ENCODE data around the gene IL11RA. TPM values are rescaled to one million over a fixed set of nuclear protein-coding genes. Genes with fewer than 3 reads are reported as not detected.

The IL11RA gene
- total and polyA plus RNA-seq, 2 of the 8 experiments (the other 6 are each of a cell fraction or from before 2014, with no cell fraction given), result 5.5 to 9.1 TPM

GRCh38 chr9:34688329-34689115 lies 36.5 kb downstream of the IL11RA start:
- H3K18ac ChIP-seq (ENCODE audit: extremely low read depth, low read length), result no peak overlapping the region
- 0 out of 2 replicates have a peak overlapping the region, but pooled peaks have one; percentile 63 for H2BK15ac ChIP-seq (ENCODE audit: low read length)
- no peaks in the 10 kb centered on the region for H3K79me1 ChIP-seq (ENCODE audit: low read depth, low read length)
- H2AK5ac ChIP-seq (ENCODE audit: low read depth, low read length), result no peak overlapping the region
- no peak overlapping the region for H3K56ac ChIP-seq (replicated peaks; ENCODE audit: insufficient read length, low read depth, low read length)
- no peaks in the 10 kb centered on the region for H3K9me3 ChIP-seq (ENCODE audit: insufficient read depth in 2 of 2, low read depth in 1 of 2, low read length in 1 of 2)
- DNase-seq (ENCODE audit: low read depth in 1 of 2, low spot score in 2 of 2) (no peak), FAIRE-seq (no peak)
- no peak overlapping the region for H2AFZ ChIP-seq (ENCODE audit: low read length)
- H3K36me3 ChIP-seq (ENCODE audit: control insufficient read depth in 2 of 4, insufficient read depth in 4 of 4, low read length in 3 of 4), result no peaks in the 10 kb centered on the region
- no peak overlapping the region for H4K8ac ChIP-seq (ENCODE audit: extremely low read depth, insufficient read depth, low read length)
- H4K5ac ChIP-seq (ENCODE audit: insufficient read length, low read depth, low read length), result no peak overlapping the region
- no peaks in the 10 kb centered on the region for H3K79me2 ChIP-seq (ENCODE audit: control insufficient read depth in 1 of 2, insufficient read depth in 2 of 2, low read length in 2 of 2)
- H3K14ac ChIP-seq (ENCODE audit: insufficient read length), result no peak overlapping the region
- ChIA-PET CTCF (ENCODE audit: partially characterized antibody) (interaction anchor here (1.7 to 12.6 kb wide), 3 partner anchors 13 kb away, joined by 8 to 147 read pairs (median 39); no protein-coding TSS in a partner anchor), POLR2A (ENCODE audit: partially characterized antibody) (no interaction called here)
- no peaks in the 10 kb centered on the region for H3K27me3 ChIP-seq (replicated peaks in 1 of 4; ENCODE audit: control insufficient read depth in 3 of 4, extremely low read depth in 1 of 4, insufficient read depth in 3 of 4, low read length in 3 of 4)
- 0 out of 2 replicates have a peak overlapping the region, but pooled peaks have one; percentile 19 for H2BK12ac ChIP-seq (ENCODE audit: low read depth, low read length)
- H2BK5ac ChIP-seq (ENCODE audit: low read depth, low read length), result no peak overlapping the region
- no peak overlapping the region for H3K4ac ChIP-seq (replicated peaks; ENCODE audit: insufficient read length, low read depth, low read length)
- H3K9ac ChIP-seq (replicated peaks in 1 of 4; ENCODE audit: extremely low read depth in 1 of 4, low read depth in 3 of 4, low read length in 3 of 4), result no peak overlapping the region
- no peaks in the 10 kb centered on the region; the same call in 1 of the 2 replicates for H3K23me2 ChIP-seq (ENCODE audit: low read depth, low read length)
- peaks cover 0 to 3% (median 1%) of the 10 kb centered on the region in 4 experiments; a peak in 2 of 7 replicates for H3K4me1 ChIP-seq (replicated peaks in 1 of 4; ENCODE audit: control insufficient read depth in 3 of 4, insufficient read depth in 4 of 4, low read length in 3 of 4)
- H3K4me2 ChIP-seq (ENCODE audit: insufficient read depth in 1 of 2, low read depth in 2 of 2, low read length in 2 of 2), result no peak overlapping the region
- H4K20me1 ChIP-seq (replicated peaks in 1 of 2; ENCODE audit: control insufficient read depth in 1 of 2, insufficient read depth in 2 of 2, low read length in 2 of 2), result no peaks in the 10 kb centered on the region
- H3K27ac ChIP-seq (ENCODE audit: low read depth, low read length), result no peak overlapping the region
- 88% methylated on average over 5 of the region's 5 CpGs; no CpG with 5 or more reads in 1 of the 2 experiments for WGBS, 2 experiments (ENCODE audit: extremely low coverage in 1 of 2, insufficient coverage in 1 of 2, insufficient read length in 1 of 2, insufficient replicate concordance in 2 of 2, low coverage in 1 of 2, low lambda C conversion rate in 2 of 2, missing lambda C conversion rate in 1 of 2)
- no peak overlapping the region for H3K4me3 ChIP-seq (ENCODE audit: extremely low read depth in 1 of 4, insufficient read depth in 2 of 4, low read depth in 3 of 4, low read length in 4 of 4)
- no peak overlapping the region for H2BK20ac ChIP-seq (ENCODE audit: low read length)
- TF ChIP-seq EGR1 (IDR thresholded peaks at IDR 0.05; ENCODE audit: borderline replicate concordance, low read depth, low read length), result no peak
- no peak for TF ChIP-seq PHF8 (conservative IDR thresholded peaks at IDR 0.05; ENCODE audit: low read depth, low read length)
- TF ChIP-seq ATF2 (IDR thresholded peaks at IDR 0.05; ENCODE audit: low read length), result no peak
- TF ChIP-seq CHD2 (IDR thresholded peaks at IDR 0.05; ENCODE audit: low read length), result no peak
- TF ChIP-seq RBBP5 (IDR thresholded peaks at IDR 0.05; ENCODE audit: borderline replicate concordance, low read depth, low read length), result no peak
- TF ChIP-seq POU5F1 (IDR thresholded peaks at IDR 0.05; ENCODE audit: low read depth, low read length), result no peak
- TF ChIP-seq SUZ12 (IDR thresholded peaks at IDR 0.05; ENCODE audit: low read length), result no peak
- TF ChIP-seq SP2 (IDR thresholded peaks at IDR 0.05; ENCODE audit: low read length), result no peak
- TF ChIP-seq SIN3A (conservative IDR thresholded peaks at IDR 0.05 in 1 of 2, IDR thresholded peaks at IDR 0.05 in 1 of 2; ENCODE audit: low read depth in 1 of 2, low read length in 2 of 2), result no peak
- H2BK120ac ChIP-seq (replicated peaks; ENCODE audit: low read depth, low read length), result no peak overlapping the region
- no peak overlapping the region for H4K91ac ChIP-seq (replicated peaks; ENCODE audit: insufficient read length, low read length)
- H3K23ac ChIP-seq (ENCODE audit: insufficient read length), result no peak overlapping the region

Data from H1 (cell line).